A673 (cell line): Measurements from ENCODE around the gene IRX3.
"Not testable (repeated sequence)": the region's sequence is repeated elsewhere in the genome, so short reads cannot be mapped to it uniquely, and the experiment has no call there.

Experiments used
- CTCF ChIP-seq: fragments of 300-800, 200-600 bp; sonication (generic); conservative IDR thresholded peaks from 2 replicates; pipeline ENCODE4 v1.5.1; 2017; ENCODE audit warnings: low read depth, mild to moderate bottlenecking, antibody characterized with exemption, low read length, moderate library complexity, mixed read lengths
- EZH2 ChIP-seq: fragments of 200-600 bp; sonication (generic); IDR thresholded peaks from 2 replicates; pipeline ENCODE4 v1.6.1; 2017; ENCODE audit warnings: borderline replicate concordance, low read depth, mild to moderate bottlenecking, mixed read lengths, antibody characterized with exemption, low read length; ENCODE audit not compliant: poor library complexity, severe bottlenecking

- not testable (repeated sequence) for TF ChIP-seq CTCF, EZH2
Measured at GRCh38 chr16:54247705-54248104, 38.9 kb downstream of the IRX3 start.
